GM12872 (cell line): ENCODE results near the gene ANXA9.

ENCODE experiments used
- TF ChIP-seq, protein P1 (sequence below): IDR thresholded peaks from 3 replicates; pipeline ENCODE4 v1.5.1; 2011; ENCODE audit warnings: low read depth, mild to moderate bottlenecking, low read length, moderate library complexity; ENCODE audit not compliant: insufficient read depth

Gene ANXA9

DNA sequence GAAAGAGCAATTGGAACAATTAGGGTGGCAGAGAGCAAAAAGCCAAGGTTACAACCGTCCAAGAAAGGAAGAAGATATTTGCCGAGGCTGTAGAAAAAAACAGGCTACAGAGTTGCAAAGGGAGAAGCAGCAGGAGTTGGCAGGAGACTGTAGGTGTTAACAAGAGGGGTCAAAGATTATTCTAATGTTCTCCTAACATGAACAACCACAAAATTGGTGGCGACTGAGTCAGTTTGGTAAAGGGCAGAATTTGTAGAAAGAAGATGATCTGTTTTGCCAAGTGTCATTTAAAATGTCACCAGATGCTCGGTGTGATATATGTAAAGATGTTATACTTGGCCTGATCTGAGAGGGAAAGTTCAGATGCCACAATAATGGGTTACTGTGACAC, 25.8 kb downstream of the ANXA9 start:
- TF ChIP-seq, protein P1, sequence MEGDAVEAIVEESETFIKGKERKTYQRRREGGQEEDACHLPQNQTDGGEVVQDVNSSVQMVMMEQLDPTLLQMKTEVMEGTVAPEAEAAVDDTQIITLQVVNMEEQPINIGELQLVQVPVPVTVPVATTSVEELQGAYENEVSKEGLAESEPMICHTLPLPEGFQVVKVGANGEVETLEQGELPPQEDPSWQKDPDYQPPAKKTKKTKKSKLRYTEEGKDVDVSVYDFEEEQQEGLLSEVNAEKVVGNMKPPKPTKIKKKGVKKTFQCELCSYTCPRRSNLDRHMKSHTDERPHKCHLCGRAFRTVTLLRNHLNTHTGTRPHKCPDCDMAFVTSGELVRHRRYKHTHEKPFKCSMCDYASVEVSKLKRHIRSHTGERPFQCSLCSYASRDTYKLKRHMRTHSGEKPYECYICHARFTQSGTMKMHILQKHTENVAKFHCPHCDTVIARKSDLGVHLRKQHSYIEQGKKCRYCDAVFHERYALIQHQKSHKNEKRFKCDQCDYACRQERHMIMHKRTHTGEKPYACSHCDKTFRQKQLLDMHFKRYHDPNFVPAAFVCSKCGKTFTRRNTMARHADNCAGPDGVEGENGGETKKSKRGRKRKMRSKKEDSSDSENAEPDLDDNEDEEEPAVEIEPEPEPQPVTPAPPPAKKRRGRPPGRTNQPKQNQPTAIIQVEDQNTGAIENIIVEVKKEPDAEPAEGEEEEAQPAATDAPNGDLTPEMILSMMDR: no peak

DNA sequence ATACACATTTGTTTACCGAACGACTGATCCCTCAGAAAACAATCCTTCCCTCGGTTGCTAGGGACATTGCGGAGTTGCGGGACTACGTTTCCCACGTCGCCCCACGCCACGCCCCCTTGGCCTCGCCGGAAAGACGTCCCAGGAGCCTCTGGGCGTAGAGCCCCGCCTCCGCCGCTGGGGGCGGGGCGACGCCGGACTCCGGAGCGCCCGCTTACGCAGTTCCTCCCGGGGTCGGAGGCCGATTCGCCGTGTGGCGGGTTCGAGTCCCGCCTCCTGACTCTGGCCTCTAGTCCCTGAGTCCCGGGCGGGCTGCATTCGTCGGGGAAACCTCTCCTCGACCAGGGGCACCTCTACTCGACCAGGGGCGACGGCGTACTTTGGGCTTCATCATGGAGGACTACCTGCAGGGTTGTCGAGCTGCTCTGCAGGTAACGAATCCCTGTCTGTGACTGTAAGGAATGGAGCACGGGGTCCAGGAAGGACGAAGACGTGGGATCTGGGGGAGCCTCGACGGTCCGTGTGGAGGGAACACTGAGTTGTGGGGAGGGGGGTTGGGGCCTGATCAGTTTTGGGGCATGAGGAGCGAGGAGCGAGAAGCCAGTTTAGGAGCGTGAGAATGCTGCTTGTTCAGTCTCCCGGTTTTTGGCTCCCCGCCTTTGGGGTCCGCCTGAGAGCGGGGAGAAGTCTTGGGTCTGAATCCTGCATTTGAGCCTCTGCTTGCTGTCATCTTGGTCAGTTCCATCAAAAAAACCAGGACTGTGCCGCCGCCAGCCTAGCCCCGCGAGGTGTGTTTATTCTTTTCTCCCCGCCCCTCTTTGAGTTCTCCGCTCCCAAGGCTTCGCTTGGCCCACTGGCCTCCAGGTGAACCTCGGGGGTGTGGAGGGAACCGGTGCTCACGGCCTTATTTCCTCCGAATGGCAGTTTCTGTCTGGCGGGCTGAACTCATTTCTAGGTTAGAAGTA, 26.4 kb downstream of the ANXA9 start, which contains the start of gene PRUNE1:
Gene PRUNE1 (plus strand): TSS at position 206 of the 962 bp plus-strand sequence. CDS start 184 bp downstream, at position 390.
- TF ChIP-seq, protein P1: no peak

DNA sequence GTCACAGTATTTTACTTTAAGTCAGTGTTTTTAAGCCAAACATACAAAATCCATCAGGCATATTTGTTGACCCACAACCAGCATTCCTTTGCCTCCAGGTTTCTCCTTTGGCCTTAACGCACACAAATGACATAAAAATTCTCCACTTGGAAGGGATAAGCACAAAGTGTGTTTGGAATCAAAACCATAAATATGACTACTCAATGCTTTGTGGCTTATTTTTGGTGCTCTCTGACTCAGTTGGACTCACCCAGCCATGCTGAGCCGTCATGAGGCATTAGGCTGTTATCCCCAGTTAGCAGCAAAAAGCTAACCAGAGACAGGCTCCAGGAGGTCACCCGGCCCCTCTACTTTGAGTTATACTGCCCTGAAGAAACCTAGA, 27.1 kb downstream of the ANXA9 start:
- TF ChIP-seq, protein P1: no peak

DNA sequence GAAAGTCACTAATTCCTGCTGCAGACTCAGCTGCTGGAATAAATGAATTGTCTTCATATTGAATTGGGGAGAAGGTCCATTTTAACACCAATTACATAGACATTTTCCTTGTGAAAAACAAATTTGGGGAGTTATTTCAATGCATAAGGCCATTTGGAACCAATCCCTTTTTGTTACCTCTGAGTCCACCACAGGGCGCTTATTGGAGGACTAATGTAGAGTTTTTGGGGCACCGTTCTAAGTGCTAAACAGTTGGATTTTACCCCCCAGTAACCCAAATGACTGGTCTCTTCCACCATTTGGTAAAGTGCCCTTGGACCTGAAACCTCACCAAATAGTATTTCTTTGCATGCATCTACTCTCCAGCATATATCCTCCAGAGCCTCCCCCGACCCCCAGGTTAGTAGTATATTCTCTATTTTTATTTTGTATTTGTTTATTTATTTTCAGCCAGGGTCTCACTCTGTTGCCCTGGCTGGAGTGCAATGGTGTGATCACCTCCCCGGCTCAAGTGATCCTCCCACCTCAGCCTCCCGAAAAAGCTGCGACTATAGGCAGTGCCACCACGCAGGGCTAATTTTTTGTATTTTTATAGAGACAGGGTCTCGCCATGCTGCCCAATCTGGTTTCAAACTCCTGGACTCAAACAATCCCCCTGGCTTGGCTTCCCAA, 27.7 kb downstream of the ANXA9 start:
- TF ChIP-seq, protein P1: no peak

DNA sequence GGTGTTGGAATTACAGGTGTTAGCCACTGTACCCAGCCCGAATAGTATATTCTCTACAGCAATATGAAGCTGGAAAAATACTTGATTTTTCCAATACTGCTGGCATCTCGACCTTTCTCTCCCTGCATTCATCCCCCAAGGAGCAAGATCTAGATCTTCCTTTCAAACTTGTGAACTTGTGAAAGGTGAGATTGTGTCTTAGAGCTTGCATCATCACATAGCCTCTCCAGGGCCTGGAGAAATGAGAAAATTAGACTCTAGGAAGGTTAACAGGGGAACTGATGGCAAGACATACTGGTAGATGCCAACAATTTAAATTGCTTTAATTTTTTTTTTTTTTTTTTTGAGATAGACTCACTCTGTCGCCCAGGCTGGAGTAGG, 28.2 kb downstream of the ANXA9 start:
- TF ChIP-seq, protein P1: no peak

DNA sequence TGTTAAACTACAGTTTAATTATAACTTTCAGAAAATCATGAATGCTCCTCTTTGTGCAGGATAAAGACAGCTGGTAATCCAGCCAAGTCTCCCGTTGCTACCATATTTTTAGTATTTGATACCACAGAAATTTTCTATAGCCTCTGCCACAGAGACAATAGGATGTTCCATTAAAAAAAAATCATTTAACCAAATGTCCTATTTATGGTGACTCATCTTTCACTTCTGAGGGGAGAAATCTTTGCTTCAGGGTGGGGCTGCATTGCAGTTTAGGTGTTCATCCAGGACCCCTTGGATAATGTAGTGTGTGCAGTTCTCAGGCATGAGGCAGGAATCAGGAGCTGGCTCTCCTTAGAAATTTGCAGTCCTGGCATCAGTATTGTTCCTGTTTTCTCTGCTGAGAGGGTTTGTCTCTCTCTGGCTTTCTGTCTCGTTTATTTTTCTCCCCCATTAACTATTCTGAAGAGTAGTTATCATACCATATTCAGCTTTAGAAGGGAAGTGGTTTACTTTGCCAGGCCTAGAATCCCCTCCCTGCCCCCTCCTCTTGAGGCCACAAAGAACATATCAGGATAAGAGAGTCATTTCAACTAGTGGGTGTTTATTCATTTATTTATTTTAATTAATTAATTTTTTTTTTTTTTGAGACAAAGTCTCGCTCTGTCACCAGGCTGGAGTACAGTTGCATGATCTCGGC, 29.2 kb downstream of the ANXA9 start:
- TF ChIP-seq, protein P1: no peak

DNA sequence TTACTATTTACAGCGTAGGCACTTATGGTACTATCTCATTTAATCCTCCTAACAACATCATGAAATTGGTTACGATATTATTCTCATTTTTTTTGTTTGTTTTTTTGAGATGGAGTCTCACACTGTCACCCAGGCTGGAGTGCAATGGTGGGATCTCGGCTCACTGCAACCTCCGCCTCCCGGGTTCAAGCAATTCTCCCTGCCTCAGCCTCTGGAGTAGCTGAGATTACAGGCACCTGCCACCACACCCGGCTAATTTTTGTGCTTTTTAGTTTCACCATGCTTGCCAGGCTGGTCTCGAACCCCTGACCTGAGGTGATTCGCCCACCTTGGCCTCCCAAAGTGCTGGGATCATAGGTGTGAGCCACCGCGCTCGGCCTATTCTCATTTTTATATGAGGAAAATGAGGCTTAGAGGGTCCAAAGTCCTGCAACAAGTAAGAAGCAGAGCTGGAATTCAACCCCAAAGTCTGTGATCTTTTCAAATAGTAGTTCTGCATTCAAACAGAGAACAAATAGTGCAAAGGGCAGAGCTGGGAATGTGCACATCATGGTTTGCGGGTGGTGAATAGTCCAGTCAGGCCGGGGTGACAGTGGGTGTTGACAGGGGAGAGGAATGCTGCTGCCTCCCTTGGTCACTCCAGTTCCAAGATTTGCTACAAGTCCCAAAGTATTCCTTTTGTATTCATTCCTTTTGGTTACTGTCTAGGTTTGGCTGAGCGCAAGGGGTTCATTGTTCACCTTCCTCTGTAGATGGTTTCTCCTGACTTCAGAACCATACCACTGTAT, 30.8 kb downstream of the ANXA9 start:
- TF ChIP-seq, protein P1: no peak
